SK-N-SH treated with all-trans-retinoic acid at 6 μM for 48 hours (cell line): ENCODE measurements around the gene PEDS1.

ENCODE experiments used
- ATAC-seq: fragments of 200-7000 bp; cut with Tn5 transposase; 3 replicates; pipeline ENCODE4 v1.9.1; 2020; ENCODE audit warnings: mild to moderate bottlenecking, moderate library complexity
- ARNTL ChIP-seq: fragments of 450-650 bp; formaldehyde crosslinking; IDR thresholded peaks from 2 replicates; pipeline ENCODE4 v1.5.0; 2020; ENCODE audit warnings: low read depth, mild to moderate bottlenecking, moderate library complexity, borderline replicate concordance
- BACH2 ChIP-seq: fragments of 250-450 bp; sonication (Bioruptor Pico); IDR thresholded peaks from 2 replicates; pipeline ENCODE4 v1.9.0; 2021; ENCODE audit warnings: mild to moderate bottlenecking, borderline replicate concordance
- CREB5 ChIP-seq: fragments of 250-450 bp; sonication (Bioruptor Pico); IDR thresholded peaks from 2 replicates; pipeline ENCODE4 v1.5.1; 2020; ENCODE audit warnings: low read depth, mild to moderate bottlenecking, moderate library complexity
- CSDC2 ChIP-seq: fragments of 250-450 bp; sonication (Bioruptor Pico); IDR thresholded peaks from 2 replicates; pipeline ENCODE4 v1.5.0; 2020; ENCODE audit warnings: mild to moderate bottlenecking, moderate library complexity
- CSRNP3 ChIP-seq: fragments of 250-450 bp; sonication (Bioruptor Pico); IDR thresholded peaks from 2 replicates; pipeline ENCODE4 v1.5.1; 2021; ENCODE audit warnings: mild to moderate bottlenecking, moderate library complexity
- ESRRG ChIP-seq: fragments of 250-450 bp; sonication (Bioruptor Pico); IDR thresholded peaks from 2 replicates; pipeline ENCODE4 v1.6.1; 2021; ENCODE audit warnings: mild to moderate bottlenecking
- ISL1 ChIP-seq: fragments of 250-450 bp; sonication (Bioruptor Pico); IDR thresholded peaks from 2 replicates; pipeline ENCODE4 v2.1.2; 2022; ENCODE audit warnings: mild to moderate bottlenecking, moderate library complexity
- OSR1 ChIP-seq: fragments of 250-450 bp; sonication (Bioruptor Pico); IDR thresholded peaks from 2 replicates; pipeline ENCODE4 v1.8.0; 2022; ENCODE audit warnings: moderate library complexity, mild to moderate bottlenecking, inconsistent platforms
- PATZ1 ChIP-seq: fragments of 250-450 bp; sonication (Bioruptor Pico); IDR thresholded peaks from 2 replicates; pipeline ENCODE4 v1.8.0; 2020; ENCODE audit warnings: mild to moderate bottlenecking, moderate library complexity, borderline replicate concordance
- POU6F1 ChIP-seq: fragments of 250-450 bp; sonication (Bioruptor Pico); IDR thresholded peaks from 2 replicates; pipeline ENCODE4 v1.8.0; 2021; ENCODE audit warnings: low read depth, mild to moderate bottlenecking, moderate library complexity, borderline replicate concordance
- PPARA ChIP-seq: fragments of 250-450 bp; sonication (Bioruptor Pico); IDR thresholded peaks from 2 replicates; pipeline ENCODE4 v1.5.0; 2020; ENCODE audit warnings: mild to moderate bottlenecking, borderline replicate concordance
- RARB ChIP-seq: fragments of 250-450 bp; sonication (Bioruptor Pico); IDR thresholded peaks from 2 replicates; pipeline ENCODE4 v1.8.0; 2021; ENCODE audit warnings: mild to moderate bottlenecking, moderate library complexity
- SNAI2 ChIP-seq: fragments of 250-450 bp; sonication (Bioruptor Pico); IDR thresholded peaks from 2 replicates; pipeline ENCODE4 v1.5.0; 2020; ENCODE audit warnings: mild to moderate bottlenecking, moderate library complexity
- TCF4 ChIP-seq: fragments of 250-450 bp; sonication (Bioruptor Pico); IDR thresholded peaks from 2 replicates; pipeline ENCODE4 v1.8.0; 2021; ENCODE audit warnings: mild to moderate bottlenecking, moderate library complexity, borderline replicate concordance
- TOX ChIP-seq: fragments of 250-450 bp; sonication (Bioruptor Pico); IDR thresholded peaks from 2 replicates; pipeline ENCODE4 v1.8.0; 2021; ENCODE audit warnings: mild to moderate bottlenecking, moderate library complexity, borderline replicate concordance
- TSHZ2 ChIP-seq: fragments of 250-450 bp; sonication (Bioruptor Pico); IDR thresholded peaks from 2 replicates; pipeline ENCODE4 v1.5.0; 2020; ENCODE audit warnings: mild to moderate bottlenecking, moderate library complexity
- ZC3H10 ChIP-seq: fragments of 250-450 bp; sonication (Bioruptor Pico); IDR thresholded peaks from 2 replicates; pipeline ENCODE4 v1.5.1; 2021; ENCODE audit warnings: mild to moderate bottlenecking, moderate library complexity
- ZFP3 ChIP-seq: fragments of 250-450 bp; sonication (Bioruptor Pico); IDR thresholded peaks from 2 replicates; pipeline ENCODE4 v1.5.0; 2020; ENCODE audit warnings: mild to moderate bottlenecking, moderate library complexity
- ZFP30 ChIP-seq: fragments of 450-650 bp; formaldehyde crosslinking; IDR thresholded peaks from 2 replicates; pipeline ENCODE4 v1.5.0; 2022; ENCODE audit warnings: mild to moderate bottlenecking, moderate library complexity
- ZNF70 ChIP-seq: fragments of 450-650 bp; formaldehyde crosslinking; IDR thresholded peaks from 2 replicates; pipeline ENCODE4 v1.5.0; 2020; ENCODE audit warnings: mild to moderate bottlenecking, moderate library complexity
- ZNF8 ChIP-seq: fragments of 450-650 bp; formaldehyde crosslinking; IDR thresholded peaks from 2 replicates; pipeline ENCODE4 v1.5.0; 2020; ENCODE audit warnings: mild to moderate bottlenecking, moderate library complexity

PEDS1 gene

GRCh38 chr20:50196896-50197295 lies 43.4 kb upstream of the PEDS1 start:
- TF ChIP-seq PATZ1 (CRISPR knock-in tag) = no peak
- TF ChIP-seq ESRRG = no peak
- TF ChIP-seq SNAI2 (CRISPR knock-in tag) = no peak
- TF ChIP-seq PPARA = no peak
- no peak for ATAC-seq

GRCh38 chr20:50196248-50196647 lies 42.7 kb upstream of the PEDS1 start:
- TF ChIP-seq TCF4 (no peak), POU6F1 (no peak), ARNTL (CRISPR knock-in tag) (no peak), CSDC2 (no peak), OSR1 (no peak), PATZ1 (CRISPR knock-in tag) (no peak), RARB (CRISPR knock-in tag) (no peak), CREB5 (CRISPR knock-in tag) (no peak), SNAI2 (CRISPR knock-in tag) (no peak), ZNF70 (CRISPR knock-in tag) (no peak), ZFP3 (CRISPR knock-in tag) (no peak), ISL1 (no peak), ZFP30 (CRISPR knock-in tag) (no peak), ZC3H10 (CRISPR knock-in tag) (no peak), CSRNP3 (CRISPR knock-in tag) (no peak), TOX (CRISPR knock-in tag) (no peak), ESRRG (no peak), BACH2 (no peak), PPARA (no peak)
- TF ChIP-seq, all 23 proteins: peak for 0
- ATAC-seq = no peak

- TF ChIP-seq TSHZ2 (CRISPR knock-in tag) (no peak), ZNF8 (CRISPR knock-in tag) (no peak), ESRRG (no peak), TOX (CRISPR knock-in tag) (no peak), PPARA (no peak), ZNF70 (CRISPR knock-in tag) (no peak), POU6F1 (no peak), TCF4 (no peak)
- TF ChIP-seq, all 23 proteins: peak for 0
- no peak for ATAC-seq
These were observed 42.1 kb upstream of the PEDS1 start for GRCh38 chr20:50195524-50196120.
